KMS-11 (cell line): Measurements from ENCODE around the gene SLAMF9.

ENCODE experiments used
- H2AFZ ChIP-seq: fragments of 200-600 bp; sonication (generic); 2 replicates; pipeline ENCODE4 v1.6.1; 2016; ENCODE audit warnings: antibody characterized with exemption, mixed run types, low read depth
- H3K27ac ChIP-seq: fragments of 200-600 bp; sonication (generic); 2 replicates; pipeline ENCODE4 v1.6.1; 2016; ENCODE audit warnings: mild to moderate bottlenecking, mixed run types
- H3K27me3 ChIP-seq: fragments of 200-600 bp; sonication (generic); 2 replicates; pipeline ENCODE4 v1.6.1; 2017; ENCODE audit warnings: mild to moderate bottlenecking, low read depth, mixed run types, moderate library complexity; ENCODE audit not compliant: insufficient read depth
- H3K36me3 ChIP-seq: fragments of 200-600 bp; sonication (generic); 2 replicates; pipeline ENCODE4 v1.6.1; 2017; ENCODE audit warnings: mild to moderate bottlenecking, mixed run types; ENCODE audit not compliant: insufficient read depth
- H3K4me1 ChIP-seq: fragments of 200-600 bp; sonication (generic); 2 replicates; pipeline ENCODE4 v1.6.1; 2016; ENCODE audit warnings: mild to moderate bottlenecking, low read depth, mixed run types; ENCODE audit not compliant: poor library complexity, severe bottlenecking
- H3K4me2 ChIP-seq: fragments of 200-600 bp; sonication (generic); 2 replicates; pipeline ENCODE4 v1.7.0; 2016; ENCODE audit warnings: mild to moderate bottlenecking, mixed run types
- H3K4me3 ChIP-seq: fragments of 200-600 bp; sonication (generic); IDR thresholded peaks from 2 replicates; pipeline ENCODE4 v1.6.1; 2017; ENCODE audit warnings: low read depth, low read length, mixed read lengths; ENCODE audit not compliant: insufficient read depth
- H3K79me2 ChIP-seq: fragments of 200-600 bp; sonication (generic); 2 replicates; pipeline ENCODE4 v1.6.1; 2016; ENCODE audit warnings: low read depth, mixed run types; ENCODE audit not compliant: insufficient read depth
- H3K9ac ChIP-seq: fragments of 200-600 bp; sonication (generic); 2 replicates; pipeline ENCODE4 v1.6.1; 2016; ENCODE audit warnings: mild to moderate bottlenecking, mixed run types
- H4K20me1 ChIP-seq: fragments of 200-600 bp; sonication (generic); 2 replicates; pipeline ENCODE4 v1.6.1; 2016; ENCODE audit warnings: mild to moderate bottlenecking, mixed run types; ENCODE audit not compliant: insufficient read depth
- CTCF ChIP-seq: fragments of 200-600 bp; sonication (generic); conservative IDR thresholded peaks from 2 replicates; pipeline ENCODE4 v1.6.1; 2017; ENCODE audit warnings: low read depth, mild to moderate bottlenecking, antibody characterized with exemption, low read length, moderate library complexity, mixed read lengths

SLAMF9 gene

GRCh38 chr1:159902541-159902940, 51.5 kb downstream of the SLAMF9 start:
- Histone ChIP-seq H2AFZ (no peak overlapping the region), H3K27me3 (no peaks in the 10 kb centered on the region), H3K27ac (no peak overlapping the region), H3K79me2 (no peaks in the 10 kb centered on the region), H3K36me3 (no peaks in the 10 kb centered on the region), H3K4me1 (no peaks in the 10 kb centered on the region), H3K9ac (no peak overlapping the region), H3K4me3 (no peak overlapping the region), H3K4me2 (no peak overlapping the region), H4K20me1 (no peaks in the 10 kb centered on the region)
- TF ChIP-seq CTCF, result no peak
